AG04450 (cell line): ENCODE data around the gene BBS12. TPM values are rescaled to one million over a fixed set of nuclear protein-coding genes. Genes with fewer than 3 reads are reported as not detected.

Experiments used
- CTCF ChIA-PET: fragments of 300-600, 350-600 bp; formaldehyde crosslinking; extraction: SDS; loops from one replicate; lab custom pipeline; 2022; ENCODE audit warnings: antibody characterized with exemption, inconsistent platforms; lab: Charles Lee
- POLR2A ChIA-PET: fragments of 350-600 bp; formaldehyde crosslinking; extraction: SDS; loops from one replicate; lab custom pipeline; 2021; ENCODE audit warnings: antibody characterized with exemption, inconsistent platforms; lab: Yijun Ruan, JAX
- DNase-seq: peaks from one replicate; pipeline ENCODE4 v3.0.0-alpha.2; 2011; ENCODE audit warnings: low read depth, low spot score
- H3K27ac ChIP-seq: one replicate; pipeline ENCODE4 v1.5.1; 2012; ENCODE audit warnings: low read depth, low read length, control low read depth
- H3K27me3 ChIP-seq: one replicate; pipeline ENCODE4 v1.6.0; 2012; ENCODE audit warnings: low read length; ENCODE audit not compliant: control insufficient read depth, insufficient read depth
- H3K4me3 ChIP-seq: 2 replicates; pipeline ENCODE4 v1.5.1; 2011; ENCODE audit warnings: mild to moderate bottlenecking, low read depth, low read length, control low read depth
- H3K9me3 ChIP-seq: 2 replicates; pipeline ENCODE4 v1.5.1; 2012; ENCODE audit warnings: low read length; ENCODE audit not compliant: control insufficient read depth, insufficient read depth
- polyA plus RNA-seq: library from polyadenylated mRNA; depleted of rRNA; stranded (reverse); fragments of >200 nt; gene quantifications from 2 replicates; pipeline ENCODE4 v1.2.3, GENCODE V29; 2011
- TF ChIP-seq, protein P1 (sequence below): IDR thresholded peaks from 2 replicates; pipeline ENCODE4 v1.5.1; 2011; ENCODE audit warnings: low read depth, low read length, control low read depth, inconsistent platforms

The BBS12 gene
- polyA plus RNA-seq, 1 experiment, result 3.2 TPM

DNA sequence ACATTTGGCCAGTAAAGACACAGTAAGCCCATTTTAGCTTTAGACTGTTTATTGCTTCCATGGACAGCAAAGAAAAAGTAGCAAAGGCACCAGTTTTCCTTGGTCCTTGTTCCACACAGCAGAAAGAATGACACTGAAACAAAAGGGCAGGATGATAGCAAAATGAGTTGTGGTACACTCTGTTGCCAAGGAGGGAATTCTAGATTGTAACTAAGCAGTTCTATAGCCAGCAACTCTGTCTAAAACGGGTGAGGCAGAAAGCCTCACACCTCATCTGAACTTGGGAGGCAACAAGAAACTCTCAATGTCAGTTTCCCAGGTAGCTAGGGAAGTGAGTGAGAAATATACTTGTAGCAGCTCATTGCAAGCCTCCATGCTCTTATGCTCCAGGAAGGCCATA is 39.2 kb downstream of the BBS12 start:
- Histone ChIP-seq H3K9me3 (no peaks in the 10 kb centered on the region), H3K27ac (no peak overlapping the region), H3K27me3 (no peaks in the 10 kb centered on the region), H3K4me3 (no peak overlapping the region)
- CTCF ChIA-PET, result interaction anchor here (0.6 to 2.6 kb wide), 3 partner anchors 14 to 143 kb away, joined by 3 to 9 read pairs (median 3); no protein-coding TSS in a partner anchor
- no peak for DNase-seq
- TF ChIP-seq, protein P1, sequence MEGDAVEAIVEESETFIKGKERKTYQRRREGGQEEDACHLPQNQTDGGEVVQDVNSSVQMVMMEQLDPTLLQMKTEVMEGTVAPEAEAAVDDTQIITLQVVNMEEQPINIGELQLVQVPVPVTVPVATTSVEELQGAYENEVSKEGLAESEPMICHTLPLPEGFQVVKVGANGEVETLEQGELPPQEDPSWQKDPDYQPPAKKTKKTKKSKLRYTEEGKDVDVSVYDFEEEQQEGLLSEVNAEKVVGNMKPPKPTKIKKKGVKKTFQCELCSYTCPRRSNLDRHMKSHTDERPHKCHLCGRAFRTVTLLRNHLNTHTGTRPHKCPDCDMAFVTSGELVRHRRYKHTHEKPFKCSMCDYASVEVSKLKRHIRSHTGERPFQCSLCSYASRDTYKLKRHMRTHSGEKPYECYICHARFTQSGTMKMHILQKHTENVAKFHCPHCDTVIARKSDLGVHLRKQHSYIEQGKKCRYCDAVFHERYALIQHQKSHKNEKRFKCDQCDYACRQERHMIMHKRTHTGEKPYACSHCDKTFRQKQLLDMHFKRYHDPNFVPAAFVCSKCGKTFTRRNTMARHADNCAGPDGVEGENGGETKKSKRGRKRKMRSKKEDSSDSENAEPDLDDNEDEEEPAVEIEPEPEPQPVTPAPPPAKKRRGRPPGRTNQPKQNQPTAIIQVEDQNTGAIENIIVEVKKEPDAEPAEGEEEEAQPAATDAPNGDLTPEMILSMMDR, result no peak
- POLR2A ChIA-PET, result no interaction called here

DNA sequence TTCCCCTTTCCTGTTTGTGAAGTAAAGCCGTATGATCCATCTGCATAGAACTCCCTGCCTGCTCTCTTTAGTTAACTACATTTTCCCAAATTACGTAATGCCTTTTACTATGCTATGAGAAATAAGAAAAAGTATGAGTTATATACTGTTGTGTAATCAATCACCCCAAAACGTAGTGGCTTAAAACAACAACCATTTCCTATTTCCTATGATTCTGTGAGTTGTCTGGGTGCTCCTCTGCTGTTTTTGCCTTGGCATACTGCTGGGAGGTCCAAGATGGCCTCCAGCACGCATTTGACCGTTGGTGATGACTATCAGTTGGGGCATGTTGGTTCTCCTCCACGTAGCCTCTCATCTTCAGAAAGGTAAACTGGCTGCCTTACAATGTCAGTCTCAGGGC is 39.8 kb downstream of the BBS12 start:
- Histone ChIP-seq H3K27ac (no peak overlapping the region), H3K4me3 (no peak overlapping the region), H3K27me3 (no peaks in the 10 kb centered on the region), H3K9me3 (no peaks in the 10 kb centered on the region)
- ChIA-PET POLR2A (no interaction called here), CTCF (interaction anchor here (0.6 kb wide), 1 partner anchor 142 kb away, joined by 3 read pairs; no protein-coding TSS in a partner anchor)
- TF ChIP-seq, protein P1, result no peak
- DNase-seq, result no peak

DNA sequence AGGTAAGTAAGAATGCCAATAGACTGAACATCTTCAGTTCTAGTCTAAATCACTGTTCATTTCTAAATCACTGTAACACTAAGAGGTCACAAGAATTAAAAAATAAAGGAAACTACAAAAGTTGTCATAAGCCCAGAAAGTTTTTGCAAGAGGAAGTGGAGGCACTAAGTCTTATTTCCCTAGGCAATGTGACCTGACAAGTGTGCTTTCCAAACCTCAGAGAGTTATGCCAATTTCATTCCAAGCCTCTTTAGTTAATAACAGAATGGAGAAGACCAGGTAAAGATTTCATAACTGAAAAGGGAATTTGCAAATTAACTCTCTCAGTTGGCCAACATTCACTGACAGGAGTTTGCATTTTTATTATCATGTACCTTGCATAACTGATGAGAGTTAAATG is 40.5 kb downstream of the BBS12 start:
- Histone ChIP-seq H3K27ac (no peak overlapping the region), H3K4me3 (no peak overlapping the region), H3K9me3 (no peaks in the 10 kb centered on the region), H3K27me3 (no peaks in the 10 kb centered on the region)
- TF ChIP-seq, protein P1, result no peak
- ChIA-PET CTCF (interaction anchor here (0.9 kb wide), 1 partner anchor 142 kb away, joined by 3 read pairs; no protein-coding TSS in a partner anchor), POLR2A (no interaction called here)
- DNase-seq, result no peak

DNA sequence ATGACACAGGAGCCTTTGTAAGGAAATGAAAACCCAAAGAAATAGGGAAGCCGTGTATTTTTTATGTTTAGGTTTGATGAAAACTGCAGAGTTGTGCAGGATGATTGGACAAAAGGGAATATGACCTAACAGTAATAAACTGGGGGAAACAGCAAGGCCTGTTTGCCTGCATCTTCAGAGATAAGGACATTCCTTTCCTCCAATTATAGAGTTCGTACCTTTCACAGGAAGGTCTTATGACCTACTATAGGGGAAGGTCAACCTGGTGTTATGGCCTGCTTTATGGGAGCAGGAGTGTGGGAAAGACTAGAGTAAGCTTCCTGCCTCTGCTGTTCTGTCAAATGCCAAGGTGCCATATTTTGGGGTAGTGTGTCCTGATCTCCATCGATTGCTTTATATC is 42.5 kb downstream of the BBS12 start:
- no peak for DNase-seq
- no peaks in the 10 kb centered on the region for H3K9me3 ChIP-seq
- H3K27me3 ChIP-seq, result no peaks in the 10 kb centered on the region
- ChIA-PET POLR2A (no interaction called here), CTCF (no interaction called here)
- H3K27ac ChIP-seq, result no peak overlapping the region
- no peak overlapping the region for H3K4me3 ChIP-seq
- TF ChIP-seq, protein P1, result no peak

DNA sequence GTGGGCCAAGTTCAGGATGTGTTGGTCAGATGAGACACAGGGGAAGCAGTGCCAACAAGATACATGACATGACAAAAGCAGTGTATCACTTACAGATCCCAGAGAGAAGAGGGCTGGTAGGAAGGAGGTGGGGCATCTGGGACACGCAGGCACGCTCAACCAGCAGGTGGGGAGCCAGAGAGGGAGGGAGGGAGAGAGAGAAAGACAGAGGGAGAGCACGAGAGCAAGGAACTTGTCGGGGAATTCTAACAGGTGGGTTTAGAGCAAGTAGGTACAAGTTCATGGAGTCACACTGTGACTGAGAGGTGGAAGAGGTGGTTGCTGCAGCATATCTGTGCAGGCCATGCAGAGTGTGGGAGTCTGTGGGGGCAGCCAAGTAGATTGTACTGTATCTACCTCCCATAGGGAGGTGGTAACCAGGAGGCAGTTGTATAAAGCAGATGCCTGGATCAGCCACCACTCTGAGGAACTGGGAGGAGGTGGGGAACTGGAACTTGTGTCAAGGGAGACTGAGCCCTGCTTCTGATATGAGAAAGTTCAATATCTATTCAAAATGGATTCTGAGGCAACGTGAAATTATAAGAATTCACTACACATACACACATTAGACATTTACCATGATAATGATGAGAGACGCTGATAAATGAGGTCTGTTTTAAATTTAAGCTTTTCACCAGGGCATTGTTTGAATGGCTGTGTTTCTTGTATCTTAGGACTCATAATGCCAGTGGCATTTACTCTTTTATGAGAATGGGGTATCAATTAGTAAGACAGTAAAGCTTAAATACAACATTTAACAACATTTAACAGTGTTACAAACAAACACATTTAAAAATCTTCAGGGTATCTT is 43.7 kb downstream of the BBS12 start:
- no peaks in the 10 kb centered on the region for H3K9me3 ChIP-seq
- no peak overlapping the region for H3K27ac ChIP-seq
- TF ChIP-seq, protein P1, result no peak
- no peak for DNase-seq
- CTCF ChIA-PET, result interaction anchor here (1.0 to 1.8 kb wide), 3 partner anchors 12 to 138 kb away, joined by 3 to 11 read pairs (median 9); no protein-coding TSS in a partner anchor
- POLR2A ChIA-PET, result interaction anchor here (1.9 kb wide), 1 partner anchor 12 kb away, joined by 4 read pairs; no protein-coding TSS in a partner anchor
- no peaks in the 10 kb centered on the region for H3K27me3 ChIP-seq
- no peak overlapping the region for H3K4me3 ChIP-seq
